Keratinocyte (primary cell): Measurements from ENCODE around the gene PLEKHA6. TPM values are rescaled to one million over a fixed set of nuclear protein-coding genes. Genes with fewer than 3 reads are reported as not detected.
"Not testable (repeated sequence)": the region's sequence is repeated elsewhere in the genome, so short reads cannot be mapped to it uniquely, and the experiment has no call there.

Experiments
- DNase-seq: peaks from one replicate; pipeline ENCODE4 v3.0.0-alpha.2; 2011; ENCODE audit warnings: low read depth, missing footprints, low spot score
- FAIRE-seq: peaks from 2 replicates; lab custom pipeline; 2011; peaks lifted over from hg19 to GRCh38; lab: Jason Lieb, UNC
- H2AFZ ChIP-seq: 2 replicates; pipeline ENCODE4 v1.6.0; 2012; ENCODE audit warnings: low read length, control low read depth, inconsistent platforms; ENCODE audit not compliant: control insufficient read depth
- H3K27ac ChIP-seq: 2 replicates; pipeline ENCODE4 v1.5.1; 2011; ENCODE audit warnings: low read length; ENCODE audit not compliant: control insufficient read depth, insufficient read depth
- H3K27me3 ChIP-seq: 3 replicates; pipeline ENCODE4 v1.6.0; 2011; ENCODE audit warnings: low read length; ENCODE audit not compliant: control insufficient read depth, insufficient read depth; ENCODE audit errors: extremely low read depth
- H3K36me3 ChIP-seq, 2 experiments: 2 replicates in 1 of 2; 3 replicates in 1 of 2; pipeline ENCODE4 v1.5.1; 2011; ENCODE audit warnings: low read length in 2 of 2, mild to moderate bottlenecking in 1 of 2; ENCODE audit not compliant: control insufficient read depth in 2 of 2, insufficient read depth in 2 of 2; ENCODE audit errors: extremely low read depth in 1 of 2
- H3K4me1 ChIP-seq: 3 replicates; pipeline ENCODE4 v1.5.1; 2011; ENCODE audit warnings: low read length; ENCODE audit not compliant: control insufficient read depth, insufficient read depth; ENCODE audit errors: extremely low read depth
- H3K4me2 ChIP-seq: 3 replicates; pipeline ENCODE4 v1.6.0; 2011; ENCODE audit warnings: low read depth, low read length; ENCODE audit not compliant: control insufficient read depth, insufficient read depth; ENCODE audit errors: extremely low read depth
- H3K4me3 ChIP-seq, 3 experiments: fragments of 200-600 bp in 1 of 3; sonication (generic) in 1 of 3; 2 replicates in 2 of 3; 3 replicates in 1 of 3; pipeline ENCODE4 v1.5.1; 2011 to 2016; ENCODE audit warnings: low read length in 3 of 3, mild to moderate bottlenecking in 3 of 3, control low read depth in 2 of 3, inconsistent platforms in 1 of 3, low read depth in 1 of 3, mixed read lengths in 1 of 3, mixed run types in 1 of 3, moderate library complexity in 1 of 3; ENCODE audit not compliant: control insufficient read depth in 2 of 3, insufficient read depth in 2 of 3; ENCODE audit errors: extremely low read depth in 1 of 3
- H3K79me2 ChIP-seq: 2 replicates; pipeline ENCODE4 v1.6.0; 2012; ENCODE audit warnings: low read length; ENCODE audit not compliant: control insufficient read depth, insufficient read depth
- H3K9ac ChIP-seq: 3 replicates; pipeline ENCODE4 v1.6.0; 2011; ENCODE audit warnings: low read length; ENCODE audit not compliant: control insufficient read depth, insufficient read depth; ENCODE audit errors: extremely low read depth
- H3K9me1 ChIP-seq: 3 replicates; pipeline ENCODE4 v1.6.0; 2011; ENCODE audit warnings: low read length; ENCODE audit not compliant: control insufficient read depth, insufficient read depth; ENCODE audit errors: extremely low read depth
- H3K9me3 ChIP-seq: 2 replicates; pipeline ENCODE4 v1.5.1; 2012; ENCODE audit warnings: low read depth, low read length; ENCODE audit not compliant: control insufficient read depth
- H4K20me1 ChIP-seq: 3 replicates; pipeline ENCODE4 v1.6.0; 2011; ENCODE audit warnings: low read length; ENCODE audit not compliant: control insufficient read depth, insufficient read depth; ENCODE audit errors: extremely low read depth
- EZH2 ChIP-seq: IDR thresholded peaks from one replicate; pipeline ENCODE4 v1.6.1; 2012; ENCODE audit warnings: inconsistent platforms, mild to moderate bottlenecking, low read length, moderate library complexity
- dilution Hi-C: fragments of 300-500 bp; cut with MboI; formaldehyde crosslinking; loops from one replicate; pipeline ENCODE4 v1.7.0; 2020; ENCODE audit warnings: low sequenced_read_pairs; ENCODE audit not compliant: extremely low pct_ligation_motif_present
- polyA plus RNA-seq, 5 experiments: library from polyadenylated mRNA; depleted of rRNA in 3 of 5; stranded (reverse) in 3 of 5; stranded (forward) in 1 of 5; unstranded in 1 of 5; fragments of >200 nt; gene quantifications; 1 replicate in 1 of 5; 2 replicates in 3 of 5; 3 replicates in 1 of 5; pipeline versions ENCODE4 v1.2.1 to v1.2.3, GENCODE V29; 2011 to 2012; ENCODE audit warnings: missing spikeins in 2 of 5, low read depth in 1 of 5, low replicate concordance in 1 of 5
- TF ChIP-seq, protein P1 (sequence below), 3 experiments: IDR thresholded peaks in 1 of 3; conservative IDR thresholded peaks in 1 of 3; optimal IDR thresholded peaks in 1 of 3; 2 replicates in 2 of 3; 3 replicates in 1 of 3; pipeline versions ENCODE3 to v1.5.1; 2011; ENCODE audit warnings: low read length in 3 of 3, mild to moderate bottlenecking in 3 of 3, moderate library complexity in 2 of 3, control low read depth in 1 of 3, inconsistent platforms in 1 of 3; ENCODE audit not compliant: insufficient read depth in 2 of 3; ENCODE audit errors: extremely low read depth in 1 of 3

The PLEKHA6 gene
- polyA plus RNA-seq, 1 donor (not counting 4 experiments of a cell fraction or from before 2014, with no cell fraction given): 1.5 TPM

DNA sequence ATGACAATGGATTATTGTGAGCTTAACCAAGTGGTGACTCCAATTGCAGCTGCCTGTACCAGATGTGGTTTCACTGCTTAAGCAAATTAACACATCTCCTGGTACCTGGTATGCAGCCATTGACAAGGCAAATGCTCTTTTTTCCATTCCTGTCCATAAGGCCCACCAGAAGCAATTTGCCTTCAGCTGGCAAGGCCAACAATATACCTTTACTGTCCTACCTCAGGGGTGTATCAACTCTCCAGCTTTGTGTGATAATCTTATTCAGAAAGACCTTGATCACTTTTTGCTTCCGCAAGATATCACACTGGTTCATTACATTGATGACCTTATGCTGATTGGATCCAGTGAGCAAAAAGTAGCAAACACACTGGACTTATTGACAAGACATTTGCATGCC is 122.2 kb downstream of the PLEKHA6 start:
- H3K9me3 ChIP-seq, DNase-seq, H3K9ac ChIP-seq, H3K79me2 ChIP-seq, H2AFZ ChIP-seq, H3K4me3 ChIP-seq, H3K9me1 ChIP-seq, FAIRE-seq, H3K4me1 ChIP-seq, H3K27me3 ChIP-seq, H3K4me2 ChIP-seq, H4K20me1 ChIP-seq, dilution Hi-C loops, H3K36me3 ChIP-seq, H3K27ac ChIP-seq: not testable (repeated sequence)

DNA sequence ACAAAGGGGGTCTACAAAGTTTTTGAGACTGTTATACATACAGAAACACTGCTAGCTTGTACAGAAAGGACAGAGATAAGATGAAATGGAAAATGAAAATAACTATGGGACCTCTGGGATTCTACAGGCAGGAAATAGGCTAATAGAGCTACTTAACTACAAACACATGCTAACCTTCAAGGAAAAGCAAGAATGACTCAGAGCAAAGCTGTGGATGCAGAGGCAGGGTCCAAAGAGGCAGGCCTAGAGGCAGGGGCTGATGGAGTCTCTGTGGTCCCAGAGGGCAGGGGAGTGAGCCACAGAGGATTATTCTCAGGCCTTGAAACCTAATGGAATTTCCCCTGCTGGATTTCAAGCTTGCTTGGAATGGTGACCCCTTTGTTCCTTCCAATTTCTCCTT is 127.2 kb downstream of the PLEKHA6 start:
- no peak overlapping the region for H3K27ac ChIP-seq
- no peak overlapping the region for H3K9ac ChIP-seq
- no peaks in the 10 kb centered on the region for H3K79me2 ChIP-seq
- FAIRE-seq (no peak), DNase-seq (no peak)
- H2AFZ ChIP-seq: no peak overlapping the region
- TF ChIP-seq, protein P1, sequence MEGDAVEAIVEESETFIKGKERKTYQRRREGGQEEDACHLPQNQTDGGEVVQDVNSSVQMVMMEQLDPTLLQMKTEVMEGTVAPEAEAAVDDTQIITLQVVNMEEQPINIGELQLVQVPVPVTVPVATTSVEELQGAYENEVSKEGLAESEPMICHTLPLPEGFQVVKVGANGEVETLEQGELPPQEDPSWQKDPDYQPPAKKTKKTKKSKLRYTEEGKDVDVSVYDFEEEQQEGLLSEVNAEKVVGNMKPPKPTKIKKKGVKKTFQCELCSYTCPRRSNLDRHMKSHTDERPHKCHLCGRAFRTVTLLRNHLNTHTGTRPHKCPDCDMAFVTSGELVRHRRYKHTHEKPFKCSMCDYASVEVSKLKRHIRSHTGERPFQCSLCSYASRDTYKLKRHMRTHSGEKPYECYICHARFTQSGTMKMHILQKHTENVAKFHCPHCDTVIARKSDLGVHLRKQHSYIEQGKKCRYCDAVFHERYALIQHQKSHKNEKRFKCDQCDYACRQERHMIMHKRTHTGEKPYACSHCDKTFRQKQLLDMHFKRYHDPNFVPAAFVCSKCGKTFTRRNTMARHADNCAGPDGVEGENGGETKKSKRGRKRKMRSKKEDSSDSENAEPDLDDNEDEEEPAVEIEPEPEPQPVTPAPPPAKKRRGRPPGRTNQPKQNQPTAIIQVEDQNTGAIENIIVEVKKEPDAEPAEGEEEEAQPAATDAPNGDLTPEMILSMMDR (optimal IDR thresholded peaks at IDR 0.05 in 1 of 3, IDR thresholded peaks at IDR 0.05 in 1 of 3, conservative IDR thresholded peaks at IDR 0.05 in 1 of 3; ENCODE audit: extremely low read depth in 1 of 3, insufficient read depth in 2 of 3, low read length in 3 of 3): no peak
- no peak for TF ChIP-seq EZH2
- dilution Hi-C loops: no loop called here
- H4K20me1 ChIP-seq: no peaks in the 10 kb centered on the region
- no peaks in the 10 kb centered on the region for H3K4me1 ChIP-seq
- no peaks in the 10 kb centered on the region for H3K27me3 ChIP-seq
- H3K4me2 ChIP-seq: no peak overlapping the region
- H3K4me3 ChIP-seq: no peak overlapping the region
- H3K36me3 ChIP-seq: peaks cover 0 to 7% of the 10 kb centered on the region in 2 experiments
- H3K9me1 ChIP-seq: no peaks in the 10 kb centered on the region
- no peaks in the 10 kb centered on the region for H3K9me3 ChIP-seq

- Histone ChIP-seq H3K27ac (no peak overlapping the region), H3K27me3 (no peaks in the 10 kb centered on the region), H3K79me2 (no peaks in the 10 kb centered on the region), H3K9me3 (no peaks in the 10 kb centered on the region), H3K9ac (no peak overlapping the region), H2AFZ (no peak overlapping the region), H3K9me1 (no peaks in the 10 kb centered on the region), H3K36me3 (peaks cover 0 to 7% of the 10 kb centered on the region in 2 experiments), H3K4me1 (peaks cover 14% of the 10 kb centered on the region), H4K20me1 (no peaks in the 10 kb centered on the region), H3K4me3 (no peak overlapping the region), H3K4me2 (no peak overlapping the region)
- dilution Hi-C loops: no loop called here
- DNase-seq: no peak
- no peak for TF ChIP-seq EZH2
- TF ChIP-seq, protein P1 (optimal IDR thresholded peaks at IDR 0.05 in 1 of 3, IDR thresholded peaks at IDR 0.05 in 1 of 3, conservative IDR thresholded peaks at IDR 0.05 in 1 of 3; ENCODE audit: extremely low read depth in 1 of 3, insufficient read depth in 2 of 3, low read length in 3 of 3): no peak
- no peak for FAIRE-seq
Observed at GRCh38 chr1:204230211-204230610, 129.5 kb downstream of the PLEKHA6 start.
